ENCODE results near the gene GATA3. TPM values are rescaled to one million over a fixed set of nuclear protein-coding genes. Genes with fewer than 3 reads are reported as not detected.

The GATA3 gene
- 0.34 and 0.36 TPM in 2 replicates for total RNA-seq

GRCh38 chr10:8054494-8055407, at the start of gene GATA3:
TSS of gene GATA3 (plus strand) at chr10:8054688. CDS start at chr10:8055656, 968 bp downstream.

Other genes starting within 250 kb of the GATA3 start
- gene TAF3, start 236.2 kb upstream of the GATA3 start, total RNA-seq = 2.4 and 3.1 TPM in 2 replicates

Measured in nasal cavity respiratory epithelium epithelial cell of viscerocranial mucosa (primary cell).